Chondrocyte (in vitro differentiated cells): ENCODE data around the gene SPDL1. TPM values are rescaled to one million over a fixed set of nuclear protein-coding genes. Genes with fewer than 3 reads are reported as not detected.
A peak's percentile ranks its signal among the peaks of the same experiment; 100 is the strongest.

ENCODE experiments used
- DNase-seq: peaks from one replicate; pipeline ENCODE4 v3.0.0; 2021; ENCODE audit warnings: mixed read lengths, low spot score
- H3K27ac Mint-ChIP-seq: one replicate; pipeline ENCODE4 v1.8.0; 2021; ENCODE audit warnings: mild to moderate bottlenecking, moderate library complexity, mixed read lengths; ENCODE audit not compliant: unreplicated experiment
- H3K27me3 Mint-ChIP-seq: 2 replicates; pipeline ENCODE4 v1.8.0; 2021; ENCODE audit warnings: low read depth, mixed read lengths
- H3K36me3 Mint-ChIP-seq: 2 replicates; pipeline ENCODE4 v1.8.0; 2021; ENCODE audit warnings: low read depth, mixed read lengths
- H3K4me1 Mint-ChIP-seq: 2 replicates; pipeline ENCODE4 v1.8.0; 2021; ENCODE audit warnings: low read depth, mild to moderate bottlenecking, mixed read lengths
- H3K4me3 Mint-ChIP-seq: one replicate; pipeline ENCODE4 v1.8.0; 2021; ENCODE audit warnings: mild to moderate bottlenecking, moderate library complexity, mixed read lengths; ENCODE audit not compliant: unreplicated experiment
- H3K9me3 Mint-ChIP-seq: 2 replicates; pipeline ENCODE4 v1.8.0; 2021; ENCODE audit warnings: low read depth, mixed read lengths
- total RNA-seq: library from RNA; stranded (reverse); gene quantifications from 3 replicates; pipeline ENCODE4 v1.2.1, GENCODE V29; 2021
- TF ChIP-seq, protein P1 (sequence below): fragments of 200-600 bp; sonication (generic); IDR thresholded peaks from 2 replicates; pipeline ENCODE4 v1.5.0; 2021; ENCODE audit warnings: antibody characterized with exemption, mild to moderate bottlenecking, moderate library complexity

The SPDL1 gene
- total RNA-seq, 1 donor from 2014 or later, result 22.3 TPM

DNA sequence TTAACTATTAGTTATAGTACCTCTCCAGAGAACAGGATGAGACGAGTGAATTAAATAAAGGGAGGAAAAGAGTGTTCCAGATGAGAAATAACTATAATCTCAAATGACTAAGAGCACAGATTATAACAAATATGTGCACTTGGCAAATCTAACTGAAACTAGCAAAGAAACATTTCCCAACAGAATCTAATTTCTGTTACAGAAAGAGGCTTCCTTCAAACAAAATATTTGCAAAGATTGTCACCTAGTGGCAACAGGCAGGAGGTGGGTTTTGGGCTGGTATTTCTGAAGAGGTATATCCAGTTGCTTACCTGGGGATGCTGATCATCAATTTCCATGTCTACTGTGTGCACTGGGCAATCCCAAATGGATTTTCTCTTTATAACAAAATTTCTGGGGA is 5.6 kb upstream of the SPDL1 start:
- H3K36me3 Mint-ChIP-seq, result no peaks in the 10 kb centered on the region
- DNase-seq, result no peak
- H3K27ac Mint-ChIP-seq, result no peak overlapping the region
- peaks cover 1% of the 10 kb centered on the region for H3K27me3 Mint-ChIP-seq
- no peak overlapping the region for H3K4me3 Mint-ChIP-seq
- TF ChIP-seq, protein P1, sequence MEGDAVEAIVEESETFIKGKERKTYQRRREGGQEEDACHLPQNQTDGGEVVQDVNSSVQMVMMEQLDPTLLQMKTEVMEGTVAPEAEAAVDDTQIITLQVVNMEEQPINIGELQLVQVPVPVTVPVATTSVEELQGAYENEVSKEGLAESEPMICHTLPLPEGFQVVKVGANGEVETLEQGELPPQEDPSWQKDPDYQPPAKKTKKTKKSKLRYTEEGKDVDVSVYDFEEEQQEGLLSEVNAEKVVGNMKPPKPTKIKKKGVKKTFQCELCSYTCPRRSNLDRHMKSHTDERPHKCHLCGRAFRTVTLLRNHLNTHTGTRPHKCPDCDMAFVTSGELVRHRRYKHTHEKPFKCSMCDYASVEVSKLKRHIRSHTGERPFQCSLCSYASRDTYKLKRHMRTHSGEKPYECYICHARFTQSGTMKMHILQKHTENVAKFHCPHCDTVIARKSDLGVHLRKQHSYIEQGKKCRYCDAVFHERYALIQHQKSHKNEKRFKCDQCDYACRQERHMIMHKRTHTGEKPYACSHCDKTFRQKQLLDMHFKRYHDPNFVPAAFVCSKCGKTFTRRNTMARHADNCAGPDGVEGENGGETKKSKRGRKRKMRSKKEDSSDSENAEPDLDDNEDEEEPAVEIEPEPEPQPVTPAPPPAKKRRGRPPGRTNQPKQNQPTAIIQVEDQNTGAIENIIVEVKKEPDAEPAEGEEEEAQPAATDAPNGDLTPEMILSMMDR, result peak; percentile 70
- peaks cover 17% of the 10 kb centered on the region for H3K4me1 Mint-ChIP-seq
- H3K9me3 Mint-ChIP-seq, result no peaks in the 10 kb centered on the region

DNA sequence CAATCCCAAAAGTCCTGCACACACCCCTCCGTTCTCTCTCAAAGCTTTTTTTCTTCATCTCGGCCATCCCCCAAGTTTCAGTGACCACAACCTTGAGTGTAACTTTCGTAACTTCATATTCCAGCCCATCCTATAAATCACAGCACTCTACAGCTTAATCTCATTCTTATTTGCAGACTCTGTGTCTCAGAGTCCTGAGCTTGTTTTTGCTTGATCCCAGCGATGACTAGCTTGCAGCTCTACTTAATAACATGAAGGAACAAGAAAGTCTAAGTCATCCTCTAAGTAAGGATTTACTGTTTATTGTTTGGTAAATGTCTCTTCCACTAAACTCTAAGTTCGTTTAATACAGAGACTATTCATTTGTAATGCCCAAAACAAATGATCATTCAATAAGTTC is 2.6 kb upstream of the SPDL1 start:
- no peaks in the 10 kb centered on the region for H3K27me3 Mint-ChIP-seq

DNA sequence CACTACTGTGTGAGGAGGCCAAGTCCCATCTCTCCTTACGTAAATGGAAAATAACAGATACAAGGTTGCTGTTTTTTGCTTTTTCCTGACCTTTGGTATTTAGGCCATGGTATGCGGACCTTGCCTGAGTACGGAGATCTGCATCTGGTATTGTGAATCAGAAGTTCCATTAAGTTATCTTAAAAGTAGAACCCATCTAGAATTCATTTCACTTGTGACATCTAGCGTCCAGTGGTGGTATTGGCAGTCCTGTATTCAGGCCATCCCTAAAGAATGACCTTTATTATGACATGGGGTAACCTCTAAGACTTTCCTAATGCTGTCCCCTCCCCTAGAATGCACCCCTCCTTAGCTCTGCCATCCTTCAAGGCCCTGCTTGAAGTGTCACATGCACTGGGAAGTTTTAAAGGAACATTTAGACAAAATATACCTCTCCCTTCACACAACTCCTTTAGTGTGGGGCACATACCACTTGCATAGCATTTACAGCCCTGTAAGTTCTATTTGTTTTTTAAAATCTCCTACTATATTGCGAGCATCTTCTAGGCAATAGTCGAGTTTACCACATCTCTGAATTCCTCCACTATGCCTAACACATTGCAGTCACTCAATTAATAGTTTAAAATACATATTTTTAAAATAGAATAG is 1.9 kb upstream of the SPDL1 start:
- Mint-ChIP-seq H3K4me3 (no peak overlapping the region), H3K27me3 (no peaks in the 10 kb centered on the region), H3K36me3 (no peaks in the 10 kb centered on the region), H3K9me3 (no peaks in the 10 kb centered on the region), H3K4me1 (peaks cover 37% of the 10 kb centered on the region), H3K27ac (no peak overlapping the region)
- no peak for DNase-seq
- TF ChIP-seq, protein P1, result peak; percentile 89

More for the DNA sequence above, 2.6 kb upstream of the SPDL1 start:
- Mint-ChIP-seq H3K27ac (no peak overlapping the region), H3K36me3 (no peaks in the 10 kb centered on the region), H3K4me1 (peaks cover 35% of the 10 kb centered on the region), H3K4me3 (no peak overlapping the region), H3K9me3 (no peaks in the 10 kb centered on the region)
- no peak for DNase-seq
- TF ChIP-seq, protein P1, result no peak

DNA sequence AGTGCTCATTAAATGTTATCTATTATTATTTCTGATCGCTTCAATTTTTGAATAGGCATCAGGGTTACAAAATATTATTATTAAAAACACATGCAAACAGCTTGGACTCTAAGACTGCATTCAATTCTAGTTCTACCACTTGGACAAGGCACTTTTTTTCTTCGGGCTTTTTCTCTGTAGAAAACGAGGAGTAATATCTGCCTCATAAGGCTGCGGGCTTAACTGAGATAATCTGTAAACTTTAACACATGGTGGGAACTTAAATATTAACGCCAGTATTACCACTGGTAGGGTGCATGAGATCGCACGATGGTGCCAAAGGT is 511 bp upstream of the SPDL1 start:
- no peaks in the 10 kb centered on the region for H3K9me3 Mint-ChIP-seq
- no peak for DNase-seq
- no peaks in the 10 kb centered on the region for H3K27me3 Mint-ChIP-seq
- no peaks in the 10 kb centered on the region for H3K36me3 Mint-ChIP-seq
- H3K4me1 Mint-ChIP-seq, result peaks cover 42% of the 10 kb centered on the region
- H3K27ac Mint-ChIP-seq, result peak overlapping the region; percentile 98
- peak overlapping the region; percentile 99 for H3K4me3 Mint-ChIP-seq
- TF ChIP-seq, protein P1, result no peak

DNA sequence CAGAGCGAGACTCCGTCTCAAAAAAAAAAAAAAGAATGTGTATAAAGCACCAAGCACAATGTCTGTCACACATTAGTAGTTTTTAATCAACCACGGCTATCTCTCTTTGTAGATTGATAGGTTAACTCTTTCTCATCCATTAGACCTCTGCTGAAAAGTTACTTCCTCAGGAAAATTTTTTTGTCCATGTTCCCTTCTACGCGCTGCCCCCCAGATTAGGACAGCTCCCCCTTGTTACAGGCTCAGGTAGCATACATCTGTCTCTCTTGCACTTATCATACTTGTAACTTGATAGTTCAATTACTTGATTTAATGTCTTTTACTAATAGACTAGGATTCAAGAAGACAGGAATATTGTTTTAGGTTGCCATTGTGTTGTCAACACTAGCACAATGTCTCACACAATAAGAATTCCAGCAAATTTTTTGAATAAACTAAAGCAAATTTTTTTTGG is 1.5 kb downstream of the SPDL1 start:
- no peak for DNase-seq
- Mint-ChIP-seq H3K4me1 (peaks cover 49% of the 10 kb centered on the region), H3K9me3 (no peaks in the 10 kb centered on the region), H3K4me3 (peak overlapping the region; percentile 99), H3K27me3 (no peaks in the 10 kb centered on the region), H3K36me3 (peaks cover 12% of the 10 kb centered on the region), H3K27ac (peak overlapping the region; percentile 98)
- TF ChIP-seq, protein P1, result no peak
